Measurements from ENCODE around the gene TBC1D22A. TPM values are rescaled to one million over a fixed set of nuclear protein-coding genes. Genes with fewer than 3 reads are reported as not detected.
"Not testable (repeated sequence)": the region's sequence is repeated elsewhere in the genome, so short reads cannot be mapped to it uniquely, and the experiment has no call there.

The TBC1D22A gene
- total RNA-seq, 1 experiment from 2014 or later: 18.2 TPM

- H3K36me3 ChIP-seq: no peaks in the 10 kb centered on the region
- H3K4me3 ChIP-seq: no peak overlapping the region
- no peaks in the 10 kb centered on the region for H3K27me3 ChIP-seq
- no peaks in the 10 kb centered on the region for H3K9me3 ChIP-seq
- DNase-seq: no peak
These were observed 13.7 kb downstream of the TBC1D22A start for GRCh38 chr22:46775850-46776826.

DNA sequence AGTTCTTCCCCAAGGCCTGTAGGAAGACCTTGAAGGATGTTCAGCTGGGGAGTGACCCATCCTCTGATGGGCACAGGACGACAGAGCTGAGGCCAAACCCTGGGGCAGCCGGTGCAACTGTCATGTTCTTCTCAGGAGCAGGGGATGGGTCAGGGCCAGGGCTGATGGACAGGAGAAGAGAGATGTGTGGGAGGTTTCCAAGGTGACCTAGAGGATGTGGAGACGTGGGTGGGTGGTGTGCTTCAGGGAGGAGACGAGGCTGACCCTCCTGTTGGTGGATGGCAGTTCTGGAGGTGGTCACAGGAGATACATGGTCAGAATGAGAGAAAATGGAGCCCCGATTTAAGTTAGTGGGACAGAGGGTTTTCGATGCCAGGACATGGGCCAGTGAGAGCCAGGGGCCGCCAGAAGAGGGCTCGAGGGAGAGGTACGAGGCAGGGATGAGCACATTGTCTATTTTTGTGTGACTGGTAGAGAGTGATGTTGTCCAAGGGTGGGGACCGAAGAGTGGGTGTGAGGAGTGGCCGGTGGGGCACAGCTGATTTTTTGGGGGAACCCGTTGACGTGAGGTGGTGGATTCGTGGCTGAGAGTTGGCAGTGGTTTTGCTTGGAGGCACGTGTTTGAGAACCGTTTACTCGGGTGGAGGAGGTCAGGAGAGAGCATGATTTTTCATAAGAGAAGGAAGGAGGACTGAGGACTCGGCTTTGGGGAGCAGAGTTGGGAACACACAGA is 14.6 kb downstream of the TBC1D22A start:
- H3K9me3 ChIP-seq: no peaks in the 10 kb centered on the region
- no peak overlapping the region for H3K4me3 ChIP-seq
- H3K36me3 ChIP-seq: no peaks in the 10 kb centered on the region
- DNase-seq: no peak
- no peaks in the 10 kb centered on the region for H3K27me3 ChIP-seq

DNA sequence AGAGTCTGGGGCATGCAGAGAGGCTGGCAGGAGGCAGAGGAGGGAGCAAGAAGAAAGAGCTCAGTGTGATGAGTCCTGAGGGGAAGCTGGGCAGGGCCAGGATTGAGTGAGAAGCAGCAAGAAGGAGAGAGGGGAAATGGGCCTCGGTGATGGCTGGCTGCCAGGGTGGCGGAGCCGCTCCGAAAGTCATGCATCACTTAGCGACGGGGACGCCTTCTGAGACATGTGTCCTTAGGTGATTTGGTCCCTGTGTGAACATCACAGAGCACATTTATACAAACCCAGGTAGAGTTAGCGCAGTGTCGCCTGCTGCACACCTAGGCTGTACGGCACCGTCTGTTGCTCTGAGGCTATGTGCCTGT is 15.1 kb downstream of the TBC1D22A start:
- no peak for DNase-seq
- no peaks in the 10 kb centered on the region for H3K27me3 ChIP-seq
- H3K9me3 ChIP-seq: no peaks in the 10 kb centered on the region
- H3K4me3 ChIP-seq: no peak overlapping the region
- H3K36me3 ChIP-seq: no peaks in the 10 kb centered on the region

DNA sequence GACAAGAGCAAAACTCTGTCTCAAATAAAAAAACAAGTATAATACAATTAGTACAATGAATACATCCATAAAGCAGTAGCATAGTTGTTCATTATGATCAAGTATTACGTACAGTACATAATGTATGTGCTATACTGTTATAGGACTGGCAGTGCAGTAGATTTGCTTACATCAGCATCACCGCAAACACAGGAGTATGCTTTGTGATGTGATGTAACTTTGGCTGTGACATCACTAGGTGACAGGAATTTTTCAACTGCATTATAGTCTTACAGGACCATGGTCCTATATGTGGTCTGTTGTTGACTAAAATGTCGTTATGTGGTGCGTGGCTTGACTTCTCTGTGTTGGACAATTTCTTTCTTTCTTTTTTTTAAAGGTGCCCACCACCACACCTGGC is 16.6 kb downstream of the TBC1D22A start:
- DNase-seq: no peak
- no peak overlapping the region for H3K4me3 ChIP-seq
- H3K27me3 ChIP-seq: no peaks in the 10 kb centered on the region
- no peaks in the 10 kb centered on the region for H3K9me3 ChIP-seq
- H3K36me3 ChIP-seq: no peaks in the 10 kb centered on the region

- DNase-seq: no peak
- H3K9me3 ChIP-seq: no peaks in the 10 kb centered on the region
- no peaks in the 10 kb centered on the region for H3K27me3 ChIP-seq
- H3K4me3 ChIP-seq: no peak overlapping the region
- no peaks in the 10 kb centered on the region for H3K36me3 ChIP-seq
These were observed 17.2 kb downstream of the TBC1D22A start for GRCh38 chr22:46779651-46780050.

- Histone ChIP-seq H3K9me3 (no peaks in the 10 kb centered on the region), H3K27me3 (no peaks in the 10 kb centered on the region), H3K4me3 (no peak overlapping the region), H3K36me3 (peaks cover 4% of the 10 kb centered on the region; the same call in 1 of the 2 replicates)
- no peak for DNase-seq
These were observed 18.0 kb downstream of the TBC1D22A start for GRCh38 chr22:46780453-46780852.

GRCh38 chr22:46781291-46781690 is 18.8 kb downstream of the TBC1D22A start:
- H3K27me3 ChIP-seq: no peaks in the 10 kb centered on the region
- H3K36me3 ChIP-seq: peaks cover 4% of the 10 kb centered on the region; the same call in 1 of the 2 replicates
- DNase-seq: no peak
- peaks cover 2% of the 10 kb centered on the region; the same call in 1 of the 2 replicates for H3K9me3 ChIP-seq
- no peak overlapping the region for H3K4me3 ChIP-seq

GRCh38 chr22:46782200-46782599 is 19.8 kb downstream of the TBC1D22A start:
- not testable (repeated sequence) for H3K27me3 ChIP-seq, DNase-seq, H3K9me3 ChIP-seq, H3K4me3 ChIP-seq, H3K36me3 ChIP-seq

DNA sequence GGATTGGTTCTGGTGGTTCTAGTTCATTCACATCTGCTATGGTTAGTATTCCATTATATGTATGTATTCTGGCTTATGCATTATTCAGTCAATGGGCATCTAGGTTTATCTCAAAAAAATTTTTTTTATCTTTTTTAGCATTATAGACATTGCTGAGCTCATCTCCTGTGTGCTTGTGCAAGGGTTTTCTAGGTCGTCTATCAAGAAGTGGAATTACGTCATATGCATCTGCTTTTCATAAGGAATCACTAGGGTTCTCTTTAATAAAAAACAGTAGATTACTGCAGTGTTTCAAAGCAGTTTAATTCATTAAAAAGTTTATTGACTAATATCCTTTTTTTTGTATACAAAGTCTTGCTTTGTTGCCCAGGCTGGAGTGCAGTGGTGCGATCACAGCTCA is 21.3 kb downstream of the TBC1D22A start:
- no peak for DNase-seq
- H3K9me3 ChIP-seq: peaks cover 3% of the 10 kb centered on the region; the same call in 1 of the 2 replicates
- no peaks in the 10 kb centered on the region for H3K27me3 ChIP-seq
- no peak overlapping the region for H3K4me3 ChIP-seq
- H3K36me3 ChIP-seq: peaks cover 4% of the 10 kb centered on the region; the same call in 1 of the 2 replicates

GRCh38 chr22:46788441-46789172 is 26.2 kb downstream of the TBC1D22A start:
- Histone ChIP-seq H3K4me3 (no peak overlapping the region), H3K27me3 (no peaks in the 10 kb centered on the region), H3K9me3 (peaks cover 3% of the 10 kb centered on the region; the same call in 1 of the 2 replicates), H3K36me3 (peaks cover 9% of the 10 kb centered on the region)
- no peak for DNase-seq

DNA sequence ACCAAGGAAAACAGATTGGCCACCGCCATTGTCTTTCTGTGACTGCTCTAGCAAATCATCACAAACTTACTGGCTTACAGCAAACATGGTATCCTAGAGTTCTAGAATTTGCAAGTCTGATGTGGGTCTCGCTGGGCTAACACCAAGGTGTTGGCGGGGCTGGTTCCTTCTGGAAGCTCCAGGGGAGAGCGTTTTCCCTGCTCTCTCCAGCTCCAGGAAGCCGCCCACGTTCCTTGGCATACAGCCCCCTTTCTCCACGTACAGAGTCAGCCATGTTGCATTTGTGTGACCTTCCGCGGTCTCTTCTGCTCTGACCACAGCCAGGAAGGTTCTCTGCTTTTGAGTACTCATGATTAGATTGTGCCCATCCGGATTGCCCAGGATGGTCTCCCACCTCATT is 27.5 kb downstream of the TBC1D22A start:
- H3K4me3 ChIP-seq: no peak overlapping the region
- H3K36me3 ChIP-seq: peaks cover 8% of the 10 kb centered on the region
- H3K27me3 ChIP-seq: no peaks in the 10 kb centered on the region
- no peak for DNase-seq
- H3K9me3 ChIP-seq: peaks cover 3% of the 10 kb centered on the region; the same call in 1 of the 2 replicates

DNA sequence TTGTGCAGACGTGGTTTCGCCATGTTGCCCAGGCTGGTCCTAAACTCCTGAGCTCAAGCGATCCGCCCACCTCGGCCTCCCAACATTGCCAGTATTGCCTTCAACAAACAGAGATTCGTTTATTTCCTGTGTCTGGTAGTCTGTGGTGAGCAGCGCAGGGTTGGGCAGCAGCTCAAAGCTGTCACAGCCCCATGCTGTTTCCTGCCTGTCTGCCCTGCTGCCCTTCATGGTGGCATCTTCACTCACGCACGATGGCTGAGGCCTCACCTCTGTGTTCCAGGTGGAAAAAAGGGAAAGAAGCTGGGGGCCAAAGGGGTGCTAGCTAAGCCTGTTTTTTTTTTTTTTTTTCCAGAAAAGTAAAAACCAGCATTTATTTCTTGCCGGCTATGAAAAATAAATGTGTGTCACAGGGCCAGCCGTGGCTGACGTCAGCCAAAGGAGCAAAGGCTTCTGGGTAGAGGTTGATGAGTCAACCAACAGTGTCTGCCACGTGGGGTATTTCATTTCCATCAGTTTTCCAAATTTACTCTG is 28.8 kb downstream of the TBC1D22A start:
- peak; percentile 81 for DNase-seq
- peaks cover 4% of the 10 kb centered on the region for H3K36me3 ChIP-seq
- H3K27me3 ChIP-seq: no peaks in the 10 kb centered on the region
- H3K9me3 ChIP-seq: peaks cover 1% of the 10 kb centered on the region; the same call in 1 of the 2 replicates
- H3K4me3 ChIP-seq: no peak overlapping the region

- no peak overlapping the region for H3K4me3 ChIP-seq
- H3K36me3 ChIP-seq: peaks cover 4% of the 10 kb centered on the region
- DNase-seq: no peak
- no peaks in the 10 kb centered on the region for H3K9me3 ChIP-seq
- no peaks in the 10 kb centered on the region for H3K27me3 ChIP-seq
These were observed 29.8 kb downstream of the TBC1D22A start for GRCh38 chr22:46792061-46792796.

DNA sequence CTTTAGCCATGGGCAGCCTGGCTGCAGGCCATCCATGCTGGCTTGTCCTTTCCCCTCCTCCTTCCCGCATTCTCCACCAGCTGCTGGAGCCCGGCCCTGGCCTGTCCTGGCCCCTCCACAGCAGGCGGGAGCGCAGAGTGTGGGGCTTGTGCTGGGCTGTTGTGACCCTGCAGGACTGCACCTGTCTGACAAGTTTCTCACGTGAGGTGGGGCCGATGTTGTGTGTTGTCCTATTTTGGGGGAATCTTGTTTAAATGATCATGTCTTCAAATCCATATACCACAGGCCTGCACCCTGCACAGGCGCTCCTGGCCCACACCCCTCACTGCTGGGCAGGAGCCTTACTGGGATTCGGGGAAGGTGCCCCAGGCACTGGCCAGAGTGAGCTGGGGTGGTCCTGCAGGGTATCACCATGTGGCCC is 30.4 kb downstream of the TBC1D22A start:
- Histone ChIP-seq H3K36me3 (peaks cover 4% of the 10 kb centered on the region), H3K4me3 (no peak overlapping the region), H3K27me3 (no peaks in the 10 kb centered on the region), H3K9me3 (no peaks in the 10 kb centered on the region)
- no peak for DNase-seq

GRCh38 chr22:46793497-46793896 is 31.0 kb downstream of the TBC1D22A start:
- Histone ChIP-seq H3K36me3 (peaks cover 6% of the 10 kb centered on the region), H3K27me3 (no peaks in the 10 kb centered on the region), H3K4me3 (no peak overlapping the region), H3K9me3 (no peaks in the 10 kb centered on the region)
- no peak for DNase-seq

GRCh38 chr22:46794067-46794466 is 31.6 kb downstream of the TBC1D22A start:
- Histone ChIP-seq H3K9me3 (no peaks in the 10 kb centered on the region), H3K4me3 (no peak overlapping the region), H3K36me3 (peaks cover 7% of the 10 kb centered on the region), H3K27me3 (no peaks in the 10 kb centered on the region)
- DNase-seq: no peak

Measured in MG63 (cell line).